ENCODE data around the gene QSOX1.
A peak's percentile ranks its signal among the peaks of the same experiment; 100 is the strongest.
"Not testable (repeated sequence)": the region's sequence is repeated elsewhere in the genome, so short reads cannot be mapped to it uniquely, and the experiment has no call there.

The QSOX1 gene

GRCh38 chr1:180195916-180196315 is 41.2 kb downstream of the QSOX1 start:
- H3K9me3 ChIP-seq (ENCODE audit: insufficient read depth, low read length), result no peaks in the 10 kb centered on the region
- H3K27me3 ChIP-seq (ENCODE audit: insufficient read depth, insufficient read length), result peaks cover 3% of the 10 kb centered on the region
- peaks cover 18% of the 10 kb centered on the region for H3K4me1 ChIP-seq (ENCODE audit: insufficient read depth, insufficient read length)
- no peak for DNase-seq (ENCODE audit: low read depth, low spot score)
- H3K9ac ChIP-seq (ENCODE audit: insufficient read length, low read depth), result no peak overlapping the region
- no peak overlapping the region for H3K4me3 ChIP-seq (ENCODE audit: insufficient read length, low read depth)
- H3K36me3 ChIP-seq (ENCODE audit: insufficient read depth, insufficient read length, low read length), result peaks cover 39% of the 10 kb centered on the region
- TF ChIP-seq YY1 (IDR thresholded peaks at IDR 0.05; ENCODE audit: insufficient read depth, insufficient read length) (no peak), SUZ12 (IDR thresholded peaks at IDR 0.05; ENCODE audit: extremely low read depth, insufficient read depth, insufficient read length) (no peak), ZNF274 (IDR thresholded peaks at IDR 0.05; ENCODE audit: low read depth, low read length) (no peak)

DNA sequence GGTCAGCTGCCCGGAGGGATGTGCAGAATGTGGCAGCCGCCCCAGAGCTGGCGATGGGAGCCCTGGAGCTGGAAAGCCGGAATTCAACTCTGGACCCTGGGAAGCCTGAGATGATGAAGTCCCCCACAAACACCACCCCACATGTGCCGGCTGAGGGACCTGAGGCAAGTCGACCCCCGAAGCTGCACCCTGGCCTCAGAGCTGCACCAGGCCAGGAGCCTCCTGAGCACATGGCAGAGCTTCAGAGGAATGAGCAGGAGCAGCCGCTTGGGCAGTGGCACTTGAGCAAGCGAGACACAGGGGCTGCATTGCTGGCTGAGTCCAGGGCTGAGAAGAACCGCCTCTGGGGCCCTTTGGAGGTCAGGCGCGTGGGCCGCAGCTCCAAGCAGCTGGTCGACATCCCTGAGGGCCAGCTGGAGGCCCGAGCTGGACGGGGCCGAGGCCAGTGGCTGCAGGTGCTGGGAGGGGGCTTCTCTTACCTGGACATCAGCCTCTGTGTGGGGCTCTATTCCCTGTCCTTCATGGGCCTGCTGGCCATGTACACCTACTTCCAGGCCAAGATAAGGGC is 41.9 kb downstream of the QSOX1 start:
- Histone ChIP-seq H3K9ac (ENCODE audit: insufficient read length, low read depth) (no peak overlapping the region), H3K9me3 (ENCODE audit: insufficient read depth, low read length) (no peaks in the 10 kb centered on the region), H3K36me3 (ENCODE audit: insufficient read depth, insufficient read length, low read length) (peaks cover 33% of the 10 kb centered on the region), H3K4me1 (ENCODE audit: insufficient read depth, insufficient read length) (peaks cover 18% of the 10 kb centered on the region), H3K27me3 (ENCODE audit: insufficient read depth, insufficient read length) (peaks cover 3% of the 10 kb centered on the region), H3K4me3 (ENCODE audit: insufficient read length, low read depth) (no peak overlapping the region)
- TF ChIP-seq YY1 (IDR thresholded peaks at IDR 0.05; ENCODE audit: insufficient read depth, insufficient read length), result no peak
- no peak for DNase-seq (ENCODE audit: low read depth, low spot score)

DNA sequence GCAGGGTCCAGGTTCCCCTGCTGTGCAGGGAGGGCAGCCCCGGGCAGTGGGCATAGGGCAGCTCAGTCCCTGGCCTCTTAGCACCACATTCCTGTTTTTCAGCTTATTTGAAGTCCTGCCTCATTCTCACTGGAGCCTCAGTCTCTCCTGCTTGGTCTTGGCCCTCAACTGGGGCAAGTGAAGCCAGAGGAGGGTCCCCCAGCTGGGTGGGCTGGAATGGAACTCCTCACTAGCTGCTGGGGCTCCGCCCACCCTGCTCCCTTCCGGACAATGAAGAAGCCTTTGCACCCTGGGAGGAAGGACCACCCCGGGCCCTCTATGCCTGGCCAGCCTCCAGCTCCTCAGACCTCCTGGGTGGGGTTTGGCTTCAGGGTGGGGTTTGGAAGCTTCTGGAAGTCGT is 42.6 kb downstream of the QSOX1 start:
- H3K27me3 ChIP-seq (ENCODE audit: insufficient read depth, insufficient read length), result peaks cover 3% of the 10 kb centered on the region
- peaks cover 18% of the 10 kb centered on the region for H3K4me1 ChIP-seq (ENCODE audit: insufficient read depth, insufficient read length)
- TF ChIP-seq YY1 (IDR thresholded peaks at IDR 0.05; ENCODE audit: insufficient read depth, insufficient read length) (no peak), ZNF274 (IDR thresholded peaks at IDR 0.05; ENCODE audit: low read depth, low read length) (no peak), SUZ12 (IDR thresholded peaks at IDR 0.05; ENCODE audit: extremely low read depth, insufficient read depth, insufficient read length) (no peak)
- H3K4me3 ChIP-seq (ENCODE audit: insufficient read length, low read depth), result no peak overlapping the region
- DNase-seq (ENCODE audit: low read depth, low spot score), result no peak
- no peak overlapping the region for H3K9ac ChIP-seq (ENCODE audit: insufficient read length, low read depth)
- peaks cover 28% of the 10 kb centered on the region for H3K36me3 ChIP-seq (ENCODE audit: insufficient read depth, insufficient read length, low read length)
- no peaks in the 10 kb centered on the region for H3K9me3 ChIP-seq (ENCODE audit: insufficient read depth, low read length)

- peaks cover 18% of the 10 kb centered on the region for H3K4me1 ChIP-seq (ENCODE audit: insufficient read depth, insufficient read length)
- peak; percentile 49 for DNase-seq (ENCODE audit: low read depth, low spot score)
- TF ChIP-seq SUZ12 (IDR thresholded peaks at IDR 0.05; ENCODE audit: extremely low read depth, insufficient read depth, insufficient read length), result no peak
- no peak for TF ChIP-seq YY1 (IDR thresholded peaks at IDR 0.05; ENCODE audit: insufficient read depth, insufficient read length)
- TF ChIP-seq ZNF274 (IDR thresholded peaks at IDR 0.05; ENCODE audit: low read depth, low read length), result no peak
- H3K27me3 ChIP-seq (ENCODE audit: insufficient read depth, insufficient read length), result peaks cover 3% of the 10 kb centered on the region
- no peak overlapping the region for H3K4me3 ChIP-seq (ENCODE audit: insufficient read length, low read depth)
- no peaks in the 10 kb centered on the region for H3K9me3 ChIP-seq (ENCODE audit: insufficient read depth, low read length)
- no peak overlapping the region for H3K9ac ChIP-seq (ENCODE audit: insufficient read length, low read depth)
- H3K36me3 ChIP-seq (ENCODE audit: insufficient read depth, insufficient read length, low read length), result peaks cover 28% of the 10 kb centered on the region
These were observed 43.5 kb downstream of the QSOX1 start for GRCh38 chr1:180198196-180198595.

DNA sequence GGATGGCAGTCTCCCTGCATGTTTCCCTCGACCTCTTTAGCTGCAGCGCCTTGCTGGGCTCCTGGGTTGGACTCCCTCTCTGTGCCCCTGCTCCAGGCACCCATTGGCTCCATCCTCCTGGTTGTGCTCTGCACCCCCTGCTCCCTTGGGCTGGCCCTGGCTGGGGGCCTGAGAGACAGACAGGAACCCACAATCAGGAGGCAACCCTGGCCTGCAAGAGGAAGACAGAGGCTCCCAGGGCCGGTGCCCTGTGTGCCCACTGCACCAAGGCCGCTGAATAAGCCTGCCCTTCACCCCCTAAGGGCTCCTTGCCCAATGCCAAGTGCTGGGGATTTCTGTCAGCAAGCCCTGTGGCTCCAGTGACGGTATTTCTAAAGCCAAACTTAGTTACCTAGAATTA is 43.9 kb downstream of the QSOX1 start:
- Histone ChIP-seq H3K36me3 (ENCODE audit: insufficient read depth, insufficient read length, low read length) (peaks cover 28% of the 10 kb centered on the region), H3K9ac (ENCODE audit: insufficient read length, low read depth) (no peak overlapping the region), H3K9me3 (ENCODE audit: insufficient read depth, low read length) (no peaks in the 10 kb centered on the region), H3K4me3 (ENCODE audit: insufficient read length, low read depth) (no peak overlapping the region), H3K27me3 (ENCODE audit: insufficient read depth, insufficient read length) (peaks cover 3% of the 10 kb centered on the region), H3K4me1 (ENCODE audit: insufficient read depth, insufficient read length) (peaks cover 18% of the 10 kb centered on the region)
- TF ChIP-seq YY1 (IDR thresholded peaks at IDR 0.05; ENCODE audit: insufficient read depth, insufficient read length) (no peak), ZNF274 (IDR thresholded peaks at IDR 0.05; ENCODE audit: low read depth, low read length) (no peak), SUZ12 (IDR thresholded peaks at IDR 0.05; ENCODE audit: extremely low read depth, insufficient read depth, insufficient read length) (no peak)
- no peak for DNase-seq (ENCODE audit: low read depth, low spot score)

DNA sequence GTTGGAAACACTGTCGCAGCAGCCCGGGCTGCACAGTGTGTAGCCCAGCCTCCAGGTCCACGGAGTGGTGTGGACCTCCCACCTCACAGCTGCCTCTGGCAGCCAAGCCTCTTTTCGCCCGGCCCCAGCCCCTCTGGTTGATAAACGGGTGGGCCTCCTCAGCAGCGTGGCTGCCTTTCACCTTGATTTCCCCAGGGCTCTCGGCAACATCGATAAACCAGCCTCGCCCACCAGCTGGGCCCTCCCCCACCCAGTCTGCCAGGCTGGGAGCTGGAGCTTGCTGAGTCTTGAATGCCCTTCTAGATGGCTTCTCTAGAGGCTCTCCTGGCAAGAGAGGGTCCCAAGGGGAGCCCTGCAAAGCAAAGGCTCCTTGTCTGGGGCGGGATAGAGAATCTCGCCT is 44.3 kb downstream of the QSOX1 start:
- Histone ChIP-seq H3K9me3 (ENCODE audit: insufficient read depth, low read length) (no peaks in the 10 kb centered on the region), H3K9ac (ENCODE audit: insufficient read length, low read depth) (no peak overlapping the region), H3K4me3 (ENCODE audit: insufficient read length, low read depth) (no peak overlapping the region), H3K27me3 (ENCODE audit: insufficient read depth, insufficient read length) (peaks cover 2% of the 10 kb centered on the region), H3K4me1 (ENCODE audit: insufficient read depth, insufficient read length) (peaks cover 15% of the 10 kb centered on the region), H3K36me3 (ENCODE audit: insufficient read depth, insufficient read length, low read length) (peaks cover 27% of the 10 kb centered on the region)
- TF ChIP-seq YY1 (IDR thresholded peaks at IDR 0.05; ENCODE audit: insufficient read depth, insufficient read length) (no peak), ZNF274 (IDR thresholded peaks at IDR 0.05; ENCODE audit: low read depth, low read length) (no peak), SUZ12 (IDR thresholded peaks at IDR 0.05; ENCODE audit: extremely low read depth, insufficient read depth, insufficient read length) (no peak)
- no peak for DNase-seq (ENCODE audit: low read depth, low spot score)

DNA sequence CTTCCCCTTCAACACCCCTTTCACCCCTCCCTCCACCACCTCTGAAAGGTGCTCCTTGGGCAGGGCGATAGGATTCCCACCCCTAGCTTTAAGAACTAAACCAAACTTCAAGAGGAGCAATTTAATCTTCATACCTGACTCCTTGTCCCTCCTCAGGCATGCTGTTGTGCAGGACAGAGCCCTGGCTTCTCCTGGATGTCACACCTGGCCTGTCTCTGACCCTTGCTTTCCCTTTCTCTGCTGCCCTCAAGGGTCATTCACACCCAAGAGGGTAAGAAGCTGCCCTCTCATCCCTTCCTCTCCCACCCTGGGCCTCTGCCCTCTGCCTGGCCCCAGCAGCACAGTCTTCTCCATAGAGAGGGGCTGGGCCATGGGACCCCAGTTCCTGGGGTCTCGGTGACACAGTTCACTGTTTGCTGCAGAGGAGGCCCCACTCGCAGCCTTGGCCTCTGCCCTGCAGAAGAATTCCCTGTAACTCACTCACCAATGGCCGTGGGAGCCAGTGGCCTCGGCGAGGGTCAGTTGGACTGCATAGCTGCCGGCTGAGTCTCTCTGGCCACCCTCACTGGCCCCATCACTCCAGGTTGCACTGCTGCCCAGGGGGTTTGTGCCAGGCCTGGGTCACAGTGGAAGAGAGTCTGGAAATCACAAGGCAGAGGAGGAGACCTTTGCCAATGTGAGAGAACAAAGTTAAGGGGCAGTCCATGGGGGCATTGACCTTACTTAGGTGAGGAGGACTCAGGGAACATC is 47.0 kb downstream of the QSOX1 start:
- peaks cover 13% of the 10 kb centered on the region for H3K36me3 ChIP-seq (ENCODE audit: insufficient read depth, insufficient read length, low read length)
- H3K4me1 ChIP-seq (ENCODE audit: insufficient read depth, insufficient read length), result peaks cover 5% of the 10 kb centered on the region
- no peaks in the 10 kb centered on the region for H3K9me3 ChIP-seq (ENCODE audit: insufficient read depth, low read length)
- H3K9ac ChIP-seq (ENCODE audit: insufficient read length, low read depth), result no peak overlapping the region
- no peak for DNase-seq (ENCODE audit: low read depth, low spot score)
- no peaks in the 10 kb centered on the region for H3K27me3 ChIP-seq (ENCODE audit: insufficient read depth, insufficient read length)
- no peak for TF ChIP-seq SUZ12 (IDR thresholded peaks at IDR 0.05; ENCODE audit: extremely low read depth, insufficient read depth, insufficient read length)
- no peak for TF ChIP-seq ZNF274 (IDR thresholded peaks at IDR 0.05; ENCODE audit: low read depth, low read length)
- TF ChIP-seq YY1 (IDR thresholded peaks at IDR 0.05; ENCODE audit: insufficient read depth, insufficient read length), result no peak
- H3K4me3 ChIP-seq (ENCODE audit: insufficient read length, low read depth), result no peak overlapping the region

- H3K4me3 ChIP-seq (ENCODE audit: insufficient read length, low read depth); H3K36me3 ChIP-seq (ENCODE audit: insufficient read depth, insufficient read length, low read length); H3K9ac ChIP-seq (ENCODE audit: insufficient read length, low read depth); H3K27me3 ChIP-seq (ENCODE audit: insufficient read depth, insufficient read length); H3K9me3 ChIP-seq (ENCODE audit: insufficient read depth, low read length); H3K4me1 ChIP-seq (ENCODE audit: insufficient read depth, insufficient read length); DNase-seq (ENCODE audit: low read depth, low spot score): not testable (repeated sequence)
These were observed 47.9 kb downstream of the QSOX1 start for GRCh38 chr1:180202588-180202987.
